ENCODE data around the gene ITGAD. TPM values are rescaled to one million over a fixed set of nuclear protein-coding genes. Genes with fewer than 3 reads are reported as not detected.

Gene ITGAD
- total RNA-seq, 1 experiment from 2014 or later, result not detected

DNA sequence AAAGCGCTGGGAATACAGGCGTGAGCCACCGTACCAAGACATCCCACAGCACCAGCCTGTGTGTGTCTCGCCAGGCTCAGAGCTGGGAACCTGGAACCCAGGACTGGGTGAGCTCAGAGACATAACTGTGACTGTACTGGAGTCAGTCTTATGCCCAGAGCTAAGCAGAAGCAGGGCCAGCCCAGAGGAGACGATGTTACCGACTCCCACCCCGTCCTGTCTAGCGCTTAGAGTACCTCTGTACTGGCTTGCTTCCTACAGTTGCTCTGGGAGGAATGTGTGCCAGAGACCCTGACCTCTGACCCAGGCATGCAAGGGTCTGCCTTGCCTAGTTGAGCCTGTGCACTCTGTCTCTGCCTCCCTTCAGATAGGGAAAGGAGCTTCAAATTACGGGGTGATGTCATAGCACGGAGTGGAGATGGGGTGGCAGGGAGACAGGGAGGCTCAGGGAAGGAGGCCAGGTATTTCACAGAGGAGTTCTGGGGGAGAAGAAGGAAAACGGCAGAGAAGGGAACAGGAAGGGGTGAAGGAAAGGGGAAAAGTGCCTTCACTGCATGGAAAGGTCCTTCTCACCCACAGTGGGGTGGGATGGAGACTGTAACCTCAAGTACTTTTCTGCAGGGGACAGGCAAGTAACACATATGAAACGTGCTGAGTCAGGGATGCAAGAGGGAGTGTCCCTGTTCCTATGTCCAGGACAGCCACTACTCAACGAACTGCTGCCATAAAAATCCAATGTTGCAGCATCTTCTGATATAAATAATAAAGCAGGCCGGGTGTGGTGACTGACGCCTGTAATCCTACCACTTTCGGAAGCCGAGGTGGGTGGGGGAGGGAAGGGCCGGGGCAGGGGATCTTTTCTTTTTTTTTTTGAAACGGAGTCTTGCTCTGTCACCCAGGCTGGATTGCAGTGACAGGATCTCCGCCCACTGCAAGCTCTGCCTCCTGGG is 60.4 kb downstream of the ITGAD start:
- DNase-seq (ENCODE audit: low spot score) (no peak), ATAC-seq (peak; percentile 21)
- Mint-ChIP-seq H3K27me3 (ENCODE audit: low read depth) (no peaks in the 10 kb centered on the region), H3K4me3 (peak overlapping the region; percentile 37), H3K27ac (peak overlapping the region; percentile 84), H3K4me1 (peaks cover 51% of the 10 kb centered on the region), H3K9me3 (no peaks in the 10 kb centered on the region), H3K36me3 (no peaks in the 10 kb centered on the region)
- ChIA-PET POLR2A (interaction anchor here (1.1 to 1.5 kb wide), 3 partner anchors 24 to 420 kb away, joined by 3 to 5 read pairs (median 4); partner anchors contain the start of genes PRSS8 and ZNF267), CTCF (interaction anchor here (0.7 to 12.2 kb wide), 8 partner anchors 10 to 469 kb away, joined by 3 to 221 read pairs (median 4); partner anchors contain the start of genes HSD3B7, SLC5A2, TGFB1I1 and ZNF843)
- TF ChIP-seq SMAD3 (CRISPR knock-in tag; IDR thresholded peaks at IDR 0.05; ENCODE audit: borderline replicate concordance) (no peak), NFE2L1 (CRISPR knock-in tag; IDR thresholded peaks at IDR 0.05) (no peak), FOXJ3 (CRISPR knock-in tag; IDR thresholded peaks at IDR 0.05; ENCODE audit: borderline replicate concordance) (no peak), ZNF396 (CRISPR knock-in tag; IDR thresholded peaks at IDR 0.05; ENCODE audit: borderline replicate concordance) (no peak), GTF2I (CRISPR knock-in tag; conservative IDR thresholded peaks at IDR 0.05) (no peak), GRHL2 (CRISPR knock-in tag; IDR thresholded peaks at IDR 0.05; ENCODE audit: insufficient replicate concordance, severe bottlenecking) (no peak), JUN (CRISPR knock-in tag; IDR thresholded peaks at IDR 0.05) (0 out of 2 replicates have a peak, but pooled peaks have one; percentile 21), GABPB1 (CRISPR knock-in tag; IDR thresholded peaks at IDR 0.05) (peak; percentile 28; the same call in 1 of the 2 replicates)
- TF ChIP-seq, protein P1, sequence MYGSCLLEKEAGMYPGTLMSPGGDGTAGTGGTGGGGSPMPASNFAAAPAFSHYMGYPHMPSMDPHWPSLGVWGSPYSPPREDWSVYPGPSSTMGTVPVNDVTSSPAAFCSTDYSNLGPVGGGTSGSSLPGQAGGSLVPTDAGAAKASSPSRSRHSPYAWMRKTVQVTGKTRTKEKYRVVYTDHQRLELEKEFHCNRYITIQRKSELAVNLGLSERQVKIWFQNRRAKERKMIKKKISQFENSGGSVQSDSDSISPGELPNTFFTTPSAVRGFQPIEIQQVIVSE (CRISPR knock-in tag; IDR thresholded peaks at IDR 0.05; ENCODE audit: borderline replicate concordance), result no peak
- TF ChIP-seq, protein P2, sequence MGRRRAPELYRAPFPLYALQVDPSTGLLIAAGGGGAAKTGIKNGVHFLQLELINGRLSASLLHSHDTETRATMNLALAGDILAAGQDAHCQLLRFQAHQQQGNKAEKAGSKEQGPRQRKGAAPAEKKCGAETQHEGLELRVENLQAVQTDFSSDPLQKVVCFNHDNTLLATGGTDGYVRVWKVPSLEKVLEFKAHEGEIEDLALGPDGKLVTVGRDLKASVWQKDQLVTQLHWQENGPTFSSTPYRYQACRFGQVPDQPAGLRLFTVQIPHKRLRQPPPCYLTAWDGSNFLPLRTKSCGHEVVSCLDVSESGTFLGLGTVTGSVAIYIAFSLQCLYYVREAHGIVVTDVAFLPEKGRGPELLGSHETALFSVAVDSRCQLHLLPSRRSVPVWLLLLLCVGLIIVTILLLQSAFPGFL (CRISPR knock-in tag; IDR thresholded peaks at IDR 0.05; ENCODE audit: borderline replicate concordance), result no peak
- TF ChIP-seq, protein P3, sequence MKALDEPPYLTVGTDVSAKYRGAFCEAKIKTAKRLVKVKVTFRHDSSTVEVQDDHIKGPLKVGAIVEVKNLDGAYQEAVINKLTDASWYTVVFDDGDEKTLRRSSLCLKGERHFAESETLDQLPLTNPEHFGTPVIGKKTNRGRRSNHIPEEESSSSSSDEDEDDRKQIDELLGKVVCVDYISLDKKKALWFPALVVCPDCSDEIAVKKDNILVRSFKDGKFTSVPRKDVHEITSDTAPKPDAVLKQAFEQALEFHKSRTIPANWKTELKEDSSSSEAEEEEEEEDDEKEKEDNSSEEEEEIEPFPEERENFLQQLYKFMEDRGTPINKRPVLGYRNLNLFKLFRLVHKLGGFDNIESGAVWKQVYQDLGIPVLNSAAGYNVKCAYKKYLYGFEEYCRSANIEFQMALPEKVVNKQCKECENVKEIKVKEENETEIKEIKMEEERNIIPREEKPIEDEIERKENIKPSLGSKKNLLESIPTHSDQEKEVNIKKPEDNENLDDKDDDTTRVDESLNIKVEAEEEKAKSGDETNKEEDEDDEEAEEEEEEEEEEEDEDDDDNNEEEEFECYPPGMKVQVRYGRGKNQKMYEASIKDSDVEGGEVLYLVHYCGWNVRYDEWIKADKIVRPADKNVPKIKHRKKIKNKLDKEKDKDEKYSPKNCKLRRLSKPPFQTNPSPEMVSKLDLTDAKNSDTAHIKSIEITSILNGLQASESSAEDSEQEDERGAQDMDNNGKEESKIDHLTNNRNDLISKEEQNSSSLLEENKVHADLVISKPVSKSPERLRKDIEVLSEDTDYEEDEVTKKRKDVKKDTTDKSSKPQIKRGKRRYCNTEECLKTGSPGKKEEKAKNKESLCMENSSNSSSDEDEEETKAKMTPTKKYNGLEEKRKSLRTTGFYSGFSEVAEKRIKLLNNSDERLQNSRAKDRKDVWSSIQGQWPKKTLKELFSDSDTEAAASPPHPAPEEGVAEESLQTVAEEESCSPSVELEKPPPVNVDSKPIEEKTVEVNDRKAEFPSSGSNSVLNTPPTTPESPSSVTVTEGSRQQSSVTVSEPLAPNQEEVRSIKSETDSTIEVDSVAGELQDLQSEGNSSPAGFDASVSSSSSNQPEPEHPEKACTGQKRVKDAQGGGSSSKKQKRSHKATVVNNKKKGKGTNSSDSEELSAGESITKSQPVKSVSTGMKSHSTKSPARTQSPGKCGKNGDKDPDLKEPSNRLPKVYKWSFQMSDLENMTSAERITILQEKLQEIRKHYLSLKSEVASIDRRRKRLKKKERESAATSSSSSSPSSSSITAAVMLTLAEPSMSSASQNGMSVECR (CRISPR knock-in tag; IDR thresholded peaks at IDR 0.05; ENCODE audit: borderline replicate concordance), result no peak

DNA sequence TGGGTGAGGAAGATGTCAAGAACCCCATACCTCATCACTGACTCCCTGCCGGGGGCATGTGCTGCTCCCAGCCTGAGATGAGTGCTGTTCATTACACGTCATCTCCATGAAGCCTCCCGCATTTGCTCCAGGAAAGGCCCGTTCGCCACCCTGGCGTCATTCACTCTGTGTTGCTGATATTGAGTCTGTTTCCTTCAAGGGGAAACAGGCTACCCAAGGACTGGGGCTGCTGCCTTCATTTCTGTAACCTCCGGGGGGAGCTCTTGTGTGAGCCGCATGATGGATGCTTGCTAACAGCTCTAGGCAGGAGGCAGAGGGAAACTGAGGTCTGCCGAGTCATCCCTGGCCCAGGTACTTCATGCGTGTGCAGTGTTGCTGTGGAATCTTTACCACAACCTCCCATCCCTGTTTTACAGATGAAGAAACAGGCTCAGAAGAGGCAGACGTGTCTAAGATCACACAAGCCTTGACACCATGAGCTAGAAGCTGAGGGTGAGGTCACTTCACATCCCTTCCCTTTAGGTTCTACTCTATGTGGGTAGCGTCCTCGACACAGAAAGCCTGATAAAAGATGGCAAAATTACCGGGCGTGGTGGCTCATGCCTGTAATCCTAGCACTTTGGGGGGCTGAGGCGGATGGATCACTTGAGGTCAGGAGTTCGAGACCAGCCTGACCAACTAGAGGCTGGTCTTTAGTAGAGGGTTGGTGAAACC is 62.6 kb downstream of the ITGAD start:
- Mint-ChIP-seq H3K4me3 (peak overlapping the region; percentile 16), H3K4me1 (peaks cover 53% of the 10 kb centered on the region), H3K27ac (0 out of 2 replicates have a peak overlapping the region, but pooled peaks have one; percentile 19), H3K9me3 (no peaks in the 10 kb centered on the region), H3K36me3 (no peaks in the 10 kb centered on the region), H3K27me3 (ENCODE audit: low read depth) (no peaks in the 10 kb centered on the region)
- ATAC-seq (no peak), DNase-seq (ENCODE audit: low spot score) (peak; percentile 54)
- ChIA-PET CTCF (interaction anchor here (0.5 to 12.2 kb wide), 23 partner anchors 13 to 502 kb away, joined by 3 to 221 read pairs (median 4); partner anchors contain the start of genes AHSP, COX6A2, HSD3B7 and KAT8), POLR2A (no interaction called here)
- TF ChIP-seq FOXJ3 (CRISPR knock-in tag; IDR thresholded peaks at IDR 0.05; ENCODE audit: borderline replicate concordance), result no peak
- no peak for TF ChIP-seq TEAD4 (CRISPR knock-in tag; IDR thresholded peaks at IDR 0.05)
- no peak for TF ChIP-seq NFATC4 (CRISPR knock-in tag; IDR thresholded peaks at IDR 0.05)
- TF ChIP-seq, protein P4, sequence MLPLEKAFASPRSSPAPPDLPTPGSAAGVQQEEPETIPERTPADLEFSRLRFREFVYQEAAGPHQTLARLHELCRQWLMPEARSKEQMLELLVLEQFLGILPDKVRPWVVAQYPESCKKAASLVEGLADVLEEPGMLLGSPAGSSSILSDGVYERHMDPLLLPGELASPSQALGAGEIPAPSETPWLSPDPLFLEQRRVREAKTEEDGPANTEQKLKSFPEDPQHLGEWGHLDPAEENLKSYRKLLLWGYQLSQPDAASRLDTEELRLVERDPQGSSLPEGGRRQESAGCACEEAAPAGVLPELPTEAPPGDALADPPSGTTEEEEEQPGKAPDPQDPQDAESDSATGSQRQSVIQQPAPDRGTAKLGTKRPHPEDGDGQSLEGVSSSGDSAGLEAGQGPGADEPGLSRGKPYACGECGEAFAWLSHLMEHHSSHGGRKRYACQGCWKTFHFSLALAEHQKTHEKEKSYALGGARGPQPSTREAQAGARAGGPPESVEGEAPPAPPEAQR (CRISPR knock-in tag; IDR thresholded peaks at IDR 0.05), result no peak
- no peak for TF ChIP-seq SMAD4 (CRISPR knock-in tag; IDR thresholded peaks at IDR 0.05)
- TF ChIP-seq GABPB1 (CRISPR knock-in tag; IDR thresholded peaks at IDR 0.05), result no peak
- no peak for TF ChIP-seq TEAD1 (CRISPR knock-in tag; IDR thresholded peaks at IDR 0.05)
- TF ChIP-seq, protein P2 (CRISPR knock-in tag; IDR thresholded peaks at IDR 0.05; ENCODE audit: borderline replicate concordance), result no peak
- TF ChIP-seq, protein P5, sequence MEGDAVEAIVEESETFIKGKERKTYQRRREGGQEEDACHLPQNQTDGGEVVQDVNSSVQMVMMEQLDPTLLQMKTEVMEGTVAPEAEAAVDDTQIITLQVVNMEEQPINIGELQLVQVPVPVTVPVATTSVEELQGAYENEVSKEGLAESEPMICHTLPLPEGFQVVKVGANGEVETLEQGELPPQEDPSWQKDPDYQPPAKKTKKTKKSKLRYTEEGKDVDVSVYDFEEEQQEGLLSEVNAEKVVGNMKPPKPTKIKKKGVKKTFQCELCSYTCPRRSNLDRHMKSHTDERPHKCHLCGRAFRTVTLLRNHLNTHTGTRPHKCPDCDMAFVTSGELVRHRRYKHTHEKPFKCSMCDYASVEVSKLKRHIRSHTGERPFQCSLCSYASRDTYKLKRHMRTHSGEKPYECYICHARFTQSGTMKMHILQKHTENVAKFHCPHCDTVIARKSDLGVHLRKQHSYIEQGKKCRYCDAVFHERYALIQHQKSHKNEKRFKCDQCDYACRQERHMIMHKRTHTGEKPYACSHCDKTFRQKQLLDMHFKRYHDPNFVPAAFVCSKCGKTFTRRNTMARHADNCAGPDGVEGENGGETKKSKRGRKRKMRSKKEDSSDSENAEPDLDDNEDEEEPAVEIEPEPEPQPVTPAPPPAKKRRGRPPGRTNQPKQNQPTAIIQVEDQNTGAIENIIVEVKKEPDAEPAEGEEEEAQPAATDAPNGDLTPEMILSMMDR (IDR thresholded peaks at IDR 0.05), result 0 out of 2 replicates have a peak, but pooled peaks have one; percentile 33
